HG03097 (cell line): Measurements from ENCODE around the gene TKT.
"Not testable (repeated sequence)": the region's sequence is repeated elsewhere in the genome, so short reads cannot be mapped to it uniquely, and the experiment has no call there.

Source experiments
- ATAC-seq: cut with Tn5 transposase; IDR thresholded peaks from one replicate; pipeline ENCODE4 v1.9.1; 2021; ENCODE audit not compliant: unreplicated experiment, low FRiP score

Gene TKT

GRCh38 chr3:53255775-53256703, at the start of gene TKT:
Gene TKT (minus strand): TSS chr3:53256022. CDS start chr3:53255942, 80 bp downstream.
- ATAC-seq = peak; percentile 43

GRCh38 chr3:53303957-53304356, 48.1 kb upstream of the TKT start:
- ATAC-seq = no peak

GRCh38 chr3:53303549-53303948, 47.7 kb upstream of the TKT start:
- ATAC-seq = no peak

GRCh38 chr3:53300826-53301225, 45.0 kb upstream of the TKT start:
- ATAC-seq = no peak

- not testable (repeated sequence) for ATAC-seq
These were observed 43.8 kb upstream of the TKT start for GRCh38 chr3:53299611-53300023.

GRCh38 chr3:53295410-53295809, 39.6 kb upstream of the TKT start:
- no peak for ATAC-seq

- no peak for ATAC-seq
These were observed 38.0 kb upstream of the TKT start for GRCh38 chr3:53293867-53294266.

- no peak for ATAC-seq
These were observed 32.4 kb upstream of the TKT start for GRCh38 chr3:53288214-53288613.

GRCh38 chr3:53287131-53287629, 31.4 kb upstream of the TKT start:
- no peak for ATAC-seq

- no peak for ATAC-seq
These were observed 30.9 kb upstream of the TKT start for GRCh38 chr3:53286727-53287126.

- ATAC-seq = no peak
These were observed 26.8 kb upstream of the TKT start for GRCh38 chr3:53282581-53282980.

- no peak for ATAC-seq
These were observed 22.8 kb upstream of the TKT start for GRCh38 chr3:53278667-53279066.

- ATAC-seq = no peak
These were observed 19.2 kb upstream of the TKT start for GRCh38 chr3:53274938-53275605.

- ATAC-seq = no peak
These were observed 17.4 kb upstream of the TKT start for GRCh38 chr3:53273146-53273670.

- ATAC-seq = peak; percentile 51
These were observed 14.4 kb upstream of the TKT start for GRCh38 chr3:53269888-53270880.

- not testable (repeated sequence) for ATAC-seq
These were observed 13.4 kb upstream of the TKT start for GRCh38 chr3:53269193-53269592.

- ATAC-seq = no peak
These were observed 11.9 kb upstream of the TKT start for GRCh38 chr3:53267766-53268165.

- no peak for ATAC-seq
These were observed 8.9 kb upstream of the TKT start for GRCh38 chr3:53264718-53265117.

- no peak for ATAC-seq
These were observed 8.1 kb upstream of the TKT start for GRCh38 chr3:53263907-53264306.

- no peak for ATAC-seq
These were observed 5.9 kb upstream of the TKT start for GRCh38 chr3:53261712-53262111.
